GM23248 (cell line): Measurements from ENCODE around the gene CMBL. TPM values are rescaled to one million over a fixed set of nuclear protein-coding genes. Genes with fewer than 3 reads are reported as not detected.

Experiments
- DNase-seq: peaks from one replicate; pipeline ENCODE4 v3.0.0-alpha.2; 2015
- H2AFZ ChIP-seq: fragments of 200-600 bp; sonication (generic); 2 replicates; pipeline ENCODE4 v1.6.1; 2016; ENCODE audit warnings: antibody characterized with exemption
- H3F3A ChIP-seq: fragments of 200-600 bp; sonication (generic); 2 replicates; pipeline ENCODE4 v1.6.1; 2016; ENCODE audit warnings: mild to moderate bottlenecking, antibody characterized with exemption, mixed run types; ENCODE audit not compliant: insufficient read depth
- H3K27ac ChIP-seq: fragments of 200-600 bp; sonication (generic); 2 replicates; pipeline ENCODE4 v1.5.1; 2016; ENCODE audit warnings: mild to moderate bottlenecking
- H3K27me3 ChIP-seq: fragments of 200-600 bp; sonication (generic); replicated peaks from 2 replicates; pipeline ENCODE4 v1.6.1; 2016; ENCODE audit warnings: mild to moderate bottlenecking; ENCODE audit not compliant: insufficient read depth
- H3K36me3 ChIP-seq: fragments of 200-600 bp; sonication (generic); 2 replicates; pipeline ENCODE4 v1.6.1; 2016; ENCODE audit warnings: low read depth, mild to moderate bottlenecking
- H3K4me1 ChIP-seq: fragments of 200-600 bp; sonication (generic); 2 replicates; pipeline ENCODE4 v1.6.1; 2016; ENCODE audit warnings: mild to moderate bottlenecking; ENCODE audit not compliant: insufficient read depth
- H3K4me2 ChIP-seq: fragments of 200-600 bp; sonication (generic); one replicate; pipeline ENCODE4 v1.6.1; 2016; ENCODE audit warnings: mild to moderate bottlenecking; ENCODE audit not compliant: unreplicated experiment
- H3K4me3 ChIP-seq: fragments of 200-600 bp; sonication (generic); 2 replicates; pipeline ENCODE4 v1.5.1; 2016; ENCODE audit warnings: mild to moderate bottlenecking
- H3K79me2 ChIP-seq: fragments of 200-600 bp; sonication (generic); 2 replicates; pipeline ENCODE4 v1.6.1; 2016; ENCODE audit warnings: mild to moderate bottlenecking; ENCODE audit not compliant: insufficient read depth
- H3K9ac ChIP-seq: fragments of 200-600 bp; sonication (generic); 2 replicates; pipeline ENCODE4 v1.6.1; 2016; ENCODE audit warnings: mild to moderate bottlenecking
- H3K9me2 ChIP-seq: fragments of 200-600 bp; sonication (generic); 2 replicates; pipeline ENCODE4 v1.6.1; 2016; ENCODE audit warnings: mixed run types, mild to moderate bottlenecking, moderate library complexity; ENCODE audit not compliant: insufficient read depth
- H3K9me3 ChIP-seq: fragments of 200-600 bp; sonication (generic); one replicate; pipeline ENCODE4 v1.6.1; 2017; ENCODE audit warnings: low read depth
- H4K20me1 ChIP-seq: fragments of 200-600 bp; sonication (generic); 2 replicates; pipeline ENCODE4 v1.6.0; 2016; ENCODE audit not compliant: insufficient read depth
- EZH2 ChIP-seq: fragments of 200-600 bp; sonication (generic); IDR thresholded peaks from 2 replicates; pipeline ENCODE4 v1.6.1; 2018; ENCODE audit warnings: antibody characterized with exemption, mild to moderate bottlenecking; ENCODE audit not compliant: insufficient read depth, poor library complexity, severe bottlenecking
- EZH2phosphoT487 ChIP-seq: fragments of 200-600 bp; sonication (generic); IDR thresholded peaks from 2 replicates; pipeline ENCODE4 v1.6.1; 2018; ENCODE audit warnings: antibody characterized with exemption, moderate library complexity, mild to moderate bottlenecking, low read depth; ENCODE audit not compliant: insufficient read depth
- WGBS, 2 experiments: methylation state at CpG; one replicate each; pipeline ENCODE4 v1.1.6; 2015 to 2017; ENCODE audit warnings: low lambda C conversion rate in 2 of 2, low coverage in 1 of 2; ENCODE audit errors: missing lambda C conversion rate in 2 of 2; 5-methylcytosine and 5-hydroxymethylcytosine counted together
- in situ Hi-C: fragments of 300-500 bp; cut with MboI; formaldehyde crosslinking; loops from 2 replicates; pipeline ENCODE4 v1.15.0; 2020
- polyA plus RNA-seq: library from polyadenylated mRNA; unstranded; fragments of >200 nt; fragmentation: Nextera tagmentation; extraction: Ambion mirVana; gene quantifications from 2 replicates; pipeline ENCODE4 v1.2.1, GENCODE V29; 2016
- total RNA-seq: library from RNA; depleted of rRNA; stranded (reverse); fragments of >200 nt; shearing (Covaris generic); gene quantifications from 2 replicates; pipeline ENCODE4 v1.2.3, GENCODE V29; 2014

The CMBL gene
- total and polyA plus RNA-seq, 2 experiments from 2014 or later: 4.0 to 14.6 TPM

DNA sequence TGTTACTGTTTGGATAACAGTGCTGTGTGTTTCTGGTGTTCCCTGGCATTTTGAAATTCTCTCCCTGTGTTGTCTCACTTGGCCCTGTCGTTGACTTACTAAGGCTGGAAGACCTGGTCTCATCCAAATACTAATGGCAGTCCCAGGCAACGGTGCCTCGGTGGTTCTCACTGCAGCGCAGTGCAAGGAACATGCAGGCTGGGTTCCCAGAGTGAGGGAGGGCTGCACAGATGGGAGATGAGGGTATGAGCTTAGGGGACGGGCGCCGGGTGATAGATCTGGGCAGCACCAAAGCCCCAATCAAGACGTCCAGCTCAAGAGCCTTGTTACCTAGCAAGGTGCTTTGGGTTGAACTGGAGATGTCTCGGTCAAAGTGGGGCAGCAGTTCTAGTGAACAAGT is 46.6 kb downstream of the CMBL start:
- H3K9me3 ChIP-seq: no peaks in the 10 kb centered on the region
- no peak for DNase-seq
- peaks cover 90% of the 10 kb centered on the region for H3K36me3 ChIP-seq
- H3K4me2 ChIP-seq: no peak overlapping the region
- peaks cover 70% of the 10 kb centered on the region for H3F3A ChIP-seq
- H3K4me3 ChIP-seq: no peak overlapping the region
- TF ChIP-seq EZH2: no peak
- no peak for TF ChIP-seq EZH2phosphoT487
- H3K9me2 ChIP-seq: no peaks in the 10 kb centered on the region
- no peak overlapping the region for H3K27ac ChIP-seq
- peaks cover 39% of the 10 kb centered on the region for H3K79me2 ChIP-seq
- H3K27me3 ChIP-seq: no peaks in the 10 kb centered on the region
- 84 to 88% methylated on average over 9 of the region's 9 CpGs for WGBS, 2 experiments
- H3K4me1 ChIP-seq: no peaks in the 10 kb centered on the region
- no peak overlapping the region for H2AFZ ChIP-seq
- no peaks in the 10 kb centered on the region for H4K20me1 ChIP-seq
- in situ Hi-C loops: no loop called here
- no peak overlapping the region for H3K9ac ChIP-seq

DNA sequence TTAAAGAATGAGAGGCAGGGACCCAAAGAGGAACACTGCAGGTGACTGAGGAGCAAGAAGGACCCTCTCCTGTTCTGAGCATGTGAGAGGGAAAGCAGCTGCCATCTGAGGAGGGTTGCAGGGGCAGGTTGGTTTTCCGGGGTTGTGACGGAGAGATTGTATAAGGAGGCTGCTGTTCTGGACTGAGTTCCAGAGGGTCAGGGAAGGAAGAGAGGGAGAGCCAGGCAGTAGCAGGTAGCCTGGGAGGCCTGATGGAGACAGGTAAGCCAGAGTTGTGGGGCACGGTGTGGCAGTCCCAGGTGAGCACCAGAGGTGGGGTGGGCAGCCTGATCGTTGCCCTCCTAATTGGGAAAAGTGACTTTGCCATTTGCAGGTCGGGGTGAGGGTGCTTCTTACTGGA is 47.8 kb downstream of the CMBL start:
- WGBS, 2 experiments: 80 to 83% methylated on average over 5 of the region's 5 CpGs
- H3K79me2 ChIP-seq: peaks cover 51% of the 10 kb centered on the region

DNA sequence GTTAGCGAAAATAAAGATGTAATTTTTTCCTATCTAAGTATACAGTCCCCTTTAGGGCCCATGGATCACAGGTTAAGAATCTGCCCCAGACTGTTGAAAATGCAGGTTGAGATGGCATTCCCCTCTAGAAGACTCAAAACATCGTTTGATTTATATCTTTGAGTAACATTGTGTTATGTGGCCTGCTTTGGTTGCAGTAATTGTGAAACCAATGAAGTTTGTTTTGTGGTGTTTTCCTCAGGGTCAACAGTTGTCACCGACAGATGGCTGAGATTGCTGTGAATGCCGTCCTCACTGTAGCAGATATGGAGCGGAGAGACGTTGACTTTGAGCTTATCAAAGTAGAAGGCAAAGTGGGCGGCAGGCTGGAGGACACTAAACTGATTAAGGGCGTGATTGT is 49.8 kb downstream of the CMBL start:
- TF ChIP-seq EZH2 (no peak), EZH2phosphoT487 (no peak)
- 83 to 88% methylated on average over 8 of the region's 8 CpGs for WGBS, 2 experiments
- DNase-seq: no peak
- Histone ChIP-seq H3K9me3 (no peaks in the 10 kb centered on the region), H3K36me3 (peaks cover 86% of the 10 kb centered on the region), H3K9me2 (no peaks in the 10 kb centered on the region), H3F3A (peaks cover 45% of the 10 kb centered on the region), H3K4me1 (no peaks in the 10 kb centered on the region), H3K27me3 (no peaks in the 10 kb centered on the region), H3K4me2 (no peak overlapping the region), H2AFZ (no peak overlapping the region), H3K27ac (no peak overlapping the region), H3K79me2 (peaks cover 71% of the 10 kb centered on the region), H4K20me1 (0 out of 2 replicates have a peak, but pooled peaks cover 15% of the 10 kb centered on the region), H3K4me3 (no peak overlapping the region), H3K9ac (no peak overlapping the region)
- in situ Hi-C loops: no loop called here

More for the DNA sequence above, 47.8 kb downstream of the CMBL start:
- Histone ChIP-seq H3K9me2 (no peaks in the 10 kb centered on the region), H3K4me1 (no peaks in the 10 kb centered on the region), H3K9ac (no peak overlapping the region), H3K27ac (no peak overlapping the region), H2AFZ (no peak overlapping the region), H3K27me3 (no peaks in the 10 kb centered on the region), H3K4me3 (no peak overlapping the region), H4K20me1 (no peaks in the 10 kb centered on the region), H3K9me3 (no peaks in the 10 kb centered on the region), H3F3A (peaks cover 59% of the 10 kb centered on the region), H3K4me2 (no peak overlapping the region), H3K36me3 (peaks cover 95% of the 10 kb centered on the region)
- in situ Hi-C loops: no loop called here
- TF ChIP-seq EZH2 (no peak), EZH2phosphoT487 (no peak)
- DNase-seq: no peak

DNA sequence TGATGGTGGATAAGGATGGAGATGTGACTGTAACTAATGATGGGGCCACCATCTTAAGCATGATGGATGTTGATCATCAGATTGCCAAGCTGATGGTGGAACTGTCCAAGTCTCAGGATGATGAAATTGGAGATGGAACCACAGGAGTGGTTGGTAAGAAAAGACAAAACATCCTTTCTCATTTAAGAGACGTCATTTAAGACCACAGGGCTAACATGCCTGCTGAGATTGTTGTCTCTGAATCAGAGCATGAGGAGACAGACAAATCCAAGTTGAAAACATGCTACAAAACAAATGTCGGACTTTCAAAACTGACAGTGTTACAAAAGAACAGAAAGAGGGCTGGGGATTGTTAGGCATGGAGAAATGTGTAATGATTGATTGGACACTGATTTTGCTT is 53.0 kb downstream of the CMBL start:
- Histone ChIP-seq H3K27ac (no peak overlapping the region), H3K36me3 (peaks cover 67% of the 10 kb centered on the region), H3K4me3 (no peak overlapping the region), H3K27me3 (no peaks in the 10 kb centered on the region), H3K9me2 (no peaks in the 10 kb centered on the region), H2AFZ (no peak overlapping the region), H3K4me2 (no peak overlapping the region), H3K4me1 (peaks cover 15% of the 10 kb centered on the region), H3F3A (peaks cover 26% of the 10 kb centered on the region; the same call in 1 of the 2 replicates), H4K20me1 (peaks cover 18% of the 10 kb centered on the region; the same call in 1 of the 2 replicates), H3K79me2 (peaks cover 96% of the 10 kb centered on the region), H3K9me3 (no peaks in the 10 kb centered on the region), H3K9ac (no peak overlapping the region)
- in situ Hi-C loops: no loop called here
- DNase-seq: no peak
- 3 to 11% methylated on average over 2 of the region's 2 CpGs for WGBS, 2 experiments
- TF ChIP-seq EZH2phosphoT487 (no peak), EZH2 (no peak)

DNA sequence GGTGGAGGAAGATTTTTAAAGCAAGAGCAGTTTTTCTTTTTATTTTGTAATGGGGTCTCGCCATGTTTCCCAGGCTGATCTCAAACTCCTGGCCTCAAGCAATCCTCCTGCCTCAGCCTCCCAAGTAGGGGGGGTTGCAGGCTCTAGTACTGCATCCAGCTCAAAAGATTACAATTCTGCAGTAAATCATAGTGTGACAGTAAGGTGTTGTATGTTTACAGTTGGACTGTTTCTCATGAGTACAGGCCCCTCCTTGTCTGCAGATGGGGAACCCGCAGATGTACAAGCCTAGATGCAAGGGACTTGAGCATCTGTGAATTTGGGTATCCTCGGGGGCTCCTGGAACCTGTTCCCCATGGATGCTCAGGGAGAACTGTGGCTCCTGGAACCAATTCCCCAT is 54.3 kb downstream of the CMBL start:
- no peak overlapping the region for H3K4me2 ChIP-seq
- TF ChIP-seq EZH2phosphoT487 (no peak), EZH2 (no peak)
- peaks cover 18% of the 10 kb centered on the region; the same call in 1 of the 2 replicates for H4K20me1 ChIP-seq
- H3K27ac ChIP-seq: no peak overlapping the region
- H3K4me3 ChIP-seq: no peak overlapping the region
- peaks cover 17% of the 10 kb centered on the region; the same call in 1 of the 2 replicates for H3F3A ChIP-seq
- peaks cover 89% of the 10 kb centered on the region for H3K79me2 ChIP-seq
- H3K36me3 ChIP-seq: peaks cover 54% of the 10 kb centered on the region
- 97 to 98% methylated on average over 3 of the region's 3 CpGs for WGBS, 2 experiments
- no peaks in the 10 kb centered on the region for H3K9me2 ChIP-seq
- H2AFZ ChIP-seq: no peak overlapping the region
- in situ Hi-C loops: no loop called here
- H3K4me1 ChIP-seq: peaks cover 18% of the 10 kb centered on the region
- no peaks in the 10 kb centered on the region for H3K9me3 ChIP-seq
- no peak overlapping the region for H3K9ac ChIP-seq
- DNase-seq: no peak
- H3K27me3 ChIP-seq: no peaks in the 10 kb centered on the region
